HG02884 (cell line): Measurements from ENCODE around the gene VIPR2.

Source experiments
- ATAC-seq: cut with Tn5 transposase; IDR thresholded peaks from one replicate; pipeline ENCODE4 v1.9.1; 2021; ENCODE audit warnings: mild to moderate bottlenecking, moderate library complexity; ENCODE audit not compliant: unreplicated experiment

Gene VIPR2

DNA sequence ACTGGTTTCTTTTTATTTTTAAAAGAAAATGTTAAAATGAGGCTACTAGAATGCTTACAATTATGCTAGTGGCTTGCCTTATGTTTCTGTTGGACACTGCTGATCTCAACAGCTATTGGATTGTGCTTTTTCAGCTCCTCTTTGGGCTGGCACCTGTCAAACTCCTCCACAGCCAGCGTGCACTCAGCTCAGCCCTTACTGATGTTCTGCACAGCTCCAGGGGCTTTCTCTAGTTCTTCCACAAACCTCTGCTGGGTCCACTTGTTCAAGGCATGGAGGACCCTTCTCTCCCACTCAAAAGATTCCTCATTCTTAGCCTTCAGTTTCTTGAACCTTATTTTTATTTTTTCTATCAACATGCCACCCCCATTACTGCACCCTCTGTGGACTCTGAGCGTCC is 96.0 kb downstream of the VIPR2 start:
- ATAC-seq, result no peak

GRCh38 chr7:159047536-159047935 is 97.1 kb downstream of the VIPR2 start:
- no peak for ATAC-seq

DNA sequence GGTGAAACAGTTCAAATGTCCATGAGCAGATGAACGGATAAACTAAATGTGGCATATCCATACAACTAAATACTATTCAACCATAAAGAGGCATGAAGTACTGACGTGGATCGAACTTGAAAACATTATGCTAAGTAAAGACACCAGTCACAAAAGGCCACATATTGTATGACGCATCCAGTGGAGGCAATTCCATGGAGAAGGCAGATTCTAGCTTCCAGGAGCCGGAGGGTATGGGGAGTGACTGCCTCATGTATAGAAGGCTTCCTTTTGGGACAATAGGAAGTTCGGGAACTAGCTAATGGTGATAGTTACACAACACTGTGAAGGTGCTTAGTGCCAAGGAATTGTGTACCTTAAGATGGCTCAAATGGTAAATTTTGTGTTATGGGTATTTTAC is 98.4 kb downstream of the VIPR2 start:
- no peak for ATAC-seq

GRCh38 chr7:159045839-159046238 is 98.8 kb downstream of the VIPR2 start:
- no peak for ATAC-seq

DNA sequence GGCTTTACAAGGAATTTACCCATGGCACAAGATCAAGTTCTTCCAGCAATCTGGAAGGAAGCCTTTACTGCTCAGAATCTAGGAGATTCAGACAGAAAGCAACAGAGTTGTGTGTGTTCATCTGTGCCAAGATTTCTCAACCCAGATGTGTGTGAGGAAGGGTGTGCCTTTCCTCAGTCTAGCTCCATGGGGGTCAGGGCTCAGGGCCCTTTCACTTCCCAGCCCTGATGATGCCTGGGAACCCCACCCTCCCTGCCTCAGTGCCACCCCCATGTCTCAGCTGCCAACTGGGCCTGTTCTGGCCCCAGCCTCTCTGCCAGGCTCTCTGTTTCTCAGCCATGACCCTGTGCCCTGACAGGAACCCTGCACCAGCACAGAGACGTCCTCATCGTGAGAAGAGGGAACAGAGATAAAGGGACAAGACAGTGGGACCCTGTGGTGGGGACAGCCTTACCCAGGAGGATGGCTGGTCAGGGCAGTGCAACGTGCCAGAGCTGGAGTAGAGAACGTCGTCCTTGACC is 102.0 kb downstream of the VIPR2 start:
- ATAC-seq, result no peak

DNA sequence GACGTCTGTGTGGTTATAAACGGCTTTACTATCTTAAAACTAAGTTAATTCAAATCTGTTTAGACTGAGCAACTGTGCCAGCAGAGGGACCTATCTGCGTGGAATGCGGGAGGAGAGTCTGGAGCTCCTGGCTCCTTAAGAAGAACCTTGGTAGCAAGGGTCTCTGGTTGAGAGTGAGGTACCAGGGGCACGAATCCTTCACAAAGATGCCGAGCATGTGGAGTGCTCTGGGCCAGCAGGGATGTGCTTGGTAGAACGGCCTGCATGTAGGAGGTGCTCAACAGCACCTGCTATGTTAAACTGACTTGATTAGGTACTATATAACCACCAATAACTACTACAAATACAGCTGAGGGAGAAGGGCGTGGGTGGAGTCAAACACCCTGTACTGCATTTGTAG is 102.6 kb downstream of the VIPR2 start:
- no peak for ATAC-seq

DNA sequence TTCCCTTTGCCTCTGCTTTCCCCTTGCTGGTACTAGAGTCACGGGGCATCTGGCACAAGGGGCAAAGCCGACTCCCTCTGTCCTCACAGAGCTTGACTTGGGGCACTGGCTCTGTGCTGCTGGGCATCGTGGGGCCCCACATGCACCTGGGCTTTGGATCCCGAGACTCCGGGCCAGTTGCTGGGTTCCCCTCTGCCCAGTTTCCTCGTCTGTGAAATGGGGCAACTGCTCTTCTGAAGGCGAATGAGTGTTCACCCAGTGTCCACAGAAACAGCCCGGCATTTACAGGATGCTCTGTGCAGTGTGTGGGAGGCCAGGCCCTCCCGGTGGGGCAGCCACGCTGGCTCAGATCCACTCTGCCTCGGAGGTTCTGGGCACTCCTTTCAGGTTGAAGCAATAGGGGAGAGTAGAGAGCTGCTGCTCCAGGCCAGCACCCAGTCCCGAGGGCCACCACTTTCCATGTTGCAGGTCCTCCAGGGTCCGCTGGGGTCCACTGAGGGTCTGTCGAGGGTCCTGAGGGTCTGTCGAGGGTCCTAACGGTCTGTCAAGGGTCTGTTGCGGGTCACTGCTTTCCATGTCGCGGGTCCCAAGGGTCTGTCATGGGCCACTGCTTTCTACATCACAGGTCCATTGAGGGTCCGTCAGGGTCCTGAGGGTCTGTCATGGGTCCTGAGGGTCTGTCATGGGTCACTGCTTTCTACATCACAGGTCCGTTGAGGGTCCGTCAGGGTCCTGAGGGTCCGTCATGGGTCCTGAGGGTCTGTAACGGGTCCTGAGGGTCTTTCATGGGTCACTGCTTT is 103.6 kb downstream of the VIPR2 start:
- ATAC-seq, result no peak

DNA sequence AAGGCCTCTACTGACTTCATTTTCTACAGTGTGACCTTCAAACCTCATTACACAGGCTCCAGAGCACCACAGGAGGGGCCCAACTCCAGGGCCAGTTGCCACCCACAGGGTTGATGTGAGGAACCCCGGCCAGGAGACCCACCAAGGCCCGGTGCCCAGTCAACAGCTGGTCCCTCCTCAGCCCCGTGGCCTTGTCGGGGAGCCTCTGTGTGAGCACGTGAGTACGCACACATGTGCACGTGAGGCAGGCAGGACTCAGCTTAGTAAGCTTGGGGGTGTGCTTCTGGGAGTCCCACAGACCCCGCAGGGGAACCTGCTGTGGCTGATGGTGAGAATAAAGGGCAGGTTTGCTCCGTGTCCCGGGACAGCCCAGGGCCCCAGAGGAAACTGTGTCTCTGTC is 104.5 kb downstream of the VIPR2 start:
- no peak for ATAC-seq

- ATAC-seq, result no peak
These were observed 105.0 kb downstream of the VIPR2 start for GRCh38 chr7:159039716-159040115.

- ATAC-seq, result no peak
These were observed 106.6 kb downstream of the VIPR2 start for GRCh38 chr7:159038066-159038465.

GRCh38 chr7:159036916-159037605 is 107.6 kb downstream of the VIPR2 start:
- ATAC-seq, result no peak

- no peak for ATAC-seq
These were observed 109.0 kb downstream of the VIPR2 start for GRCh38 chr7:159035571-159036073.

GRCh38 chr7:159034988-159035387 is 109.7 kb downstream of the VIPR2 start:
- ATAC-seq, result no peak

- no peak for ATAC-seq
These were observed 110.3 kb downstream of the VIPR2 start for GRCh38 chr7:159034394-159034793.

DNA sequence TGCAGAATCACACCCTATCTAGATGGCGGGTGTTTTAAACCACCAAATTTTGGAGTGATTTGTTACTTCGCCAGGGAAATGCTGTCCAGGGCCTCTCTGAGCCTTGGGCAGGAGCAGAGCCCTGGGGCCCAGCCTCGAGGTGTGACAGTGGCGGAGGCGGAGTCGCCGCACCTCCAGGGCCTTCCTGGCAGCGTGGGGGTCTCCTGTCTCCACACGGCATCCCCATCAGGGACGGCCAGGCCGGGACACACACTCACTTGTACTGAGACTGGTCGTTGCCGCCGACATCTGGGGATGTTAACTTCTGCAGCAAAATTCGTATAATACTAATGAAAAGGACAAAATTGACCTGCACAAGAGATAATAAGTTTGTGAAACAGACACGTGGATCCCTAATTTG is 110.7 kb downstream of the VIPR2 start:
- ATAC-seq, result no peak

GRCh38 chr7:159033473-159033825 is 111.2 kb downstream of the VIPR2 start:
- no peak for ATAC-seq

GRCh38 chr7:159032753-159033472 is 111.8 kb downstream of the VIPR2 start:
- no peak for ATAC-seq

- ATAC-seq, result no peak
These were observed 112.3 kb downstream of the VIPR2 start for GRCh38 chr7:159032322-159032721.

- no peak for ATAC-seq
These were observed 112.9 kb downstream of the VIPR2 start for GRCh38 chr7:159031750-159032149.

GRCh38 chr7:159031135-159031701 is 113.4 kb downstream of the VIPR2 start:
- no peak for ATAC-seq

DNA sequence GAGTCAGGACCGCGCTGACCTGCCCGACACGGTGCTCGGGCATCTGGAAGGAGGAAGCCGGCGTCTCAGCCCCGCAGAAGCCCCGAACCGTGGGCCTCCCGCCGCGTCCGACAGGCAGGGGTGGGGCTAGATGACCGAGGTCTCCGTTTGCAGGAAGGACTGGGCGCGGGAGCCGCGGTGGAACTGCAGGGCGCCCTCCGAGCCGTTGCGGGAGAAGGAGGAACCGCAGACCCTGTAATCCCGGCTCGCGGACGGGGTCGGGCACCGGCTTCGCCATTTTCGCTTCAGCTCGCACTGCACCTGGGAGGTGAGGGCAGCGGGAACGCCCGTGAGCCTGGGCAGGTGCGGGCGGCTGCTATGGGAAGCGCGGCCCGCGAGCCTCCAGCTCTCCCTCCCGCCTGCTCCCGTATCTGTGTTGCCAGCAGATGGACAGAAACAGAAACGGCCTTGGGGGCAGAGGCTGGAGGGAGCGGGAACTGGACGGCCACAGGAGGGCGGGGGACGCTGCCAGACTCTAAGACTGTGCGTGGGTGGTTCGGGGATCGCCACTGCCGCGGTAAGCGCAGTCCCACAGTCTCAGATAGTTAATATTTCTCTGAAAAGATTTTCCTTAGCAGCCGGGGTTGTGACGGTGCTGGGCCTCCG is 114.1 kb downstream of the VIPR2 start:
- no peak for ATAC-seq
